SK-N-SH (cell line): Measurements from ENCODE around the gene PDGFRA. TPM values are rescaled to one million over a fixed set of nuclear protein-coding genes. Genes with fewer than 3 reads are reported as not detected.

Experiments
- CTCF ChIA-PET: fragments of 300-600, 350-600 bp; formaldehyde crosslinking; extraction: SDS; loops from one replicate; lab custom pipeline; 2021; lab: Yijun Ruan, JAX
- POLR2A ChIA-PET: fragments of 350-600 bp; sonication (Branson Sonifier 250); formaldehyde crosslinking; extraction: SDS; loops from one replicate; lab custom pipeline; 2020; ENCODE audit warnings: antibody characterized with exemption, inconsistent platforms; lab: Yijun Ruan, JAX
- DNase-seq: peaks from one replicate; pipeline ENCODE4 v3.0.0; 2012
- H2AFZ ChIP-seq: fragments of 200-600 bp; sonication (generic); 2 replicates; pipeline ENCODE4 v1.8.1; 2016; ENCODE audit warnings: antibody characterized with exemption, mild to moderate bottlenecking, low read depth
- H3F3A ChIP-seq: fragments of 200-600 bp; sonication (generic); replicated peaks from 2 replicates; pipeline ENCODE3; 2016; ENCODE audit warnings: antibody characterized with exemption, mild to moderate bottlenecking; ENCODE audit not compliant: insufficient read depth
- H3K27ac ChIP-seq, 2 experiments: fragments of 200-500 bp in 1 of 2; fragments of 200-600 bp in 1 of 2; sonication (Bioruptor generic) in 1 of 2; sonication (generic), shearing (Covaris generic) in 1 of 2; 2 replicates each; pipeline versions ENCODE4 v1.5.1 to v1.6.1; 2014 to 2016; ENCODE audit warnings: low read depth in 2 of 2, inconsistent platforms in 1 of 2, low read length in 1 of 2, mild to moderate bottlenecking in 1 of 2, mixed read lengths in 1 of 2
- H3K27me3 ChIP-seq: fragments of 200-600 bp; sonication (generic), shearing (Covaris generic); 2 replicates; pipeline ENCODE4 v1.6.1; 2016; ENCODE audit warnings: mixed run types; ENCODE audit not compliant: insufficient read depth
- H3K36me3 ChIP-seq, 2 experiments: fragments of 200-500 bp in 1 of 2; fragments of 200-600 bp in 1 of 2; sonication (Bioruptor generic) in 1 of 2; sonication (generic) in 1 of 2; replicated peaks in 1 of 2; 2 replicates each; pipeline versions ENCODE3 to v1.5.1; 2014 to 2016; ENCODE audit warnings: low read length in 1 of 2, mild to moderate bottlenecking in 1 of 2; ENCODE audit not compliant: insufficient read depth in 2 of 2, control insufficient read depth in 1 of 2
- H3K4me1 ChIP-seq, 2 experiments: fragments of 200-500 bp in 1 of 2; fragments of 200-600 bp in 1 of 2; sonication (Bioruptor generic) in 1 of 2; sonication (generic), shearing (Covaris generic) in 1 of 2; 2 replicates each; pipeline versions ENCODE4 v1.5.1 to v1.6.1; 2014 to 2016; ENCODE audit warnings: low read depth in 1 of 2, low read length in 1 of 2, mixed run types in 1 of 2; ENCODE audit not compliant: insufficient read depth in 2 of 2, control insufficient read depth in 1 of 2
- H3K4me2 ChIP-seq: fragments of 200-600 bp; sonication (generic), shearing (Covaris generic); 2 replicates; pipeline ENCODE4 v1.6.1; 2017; ENCODE audit warnings: mixed run types
- H3K4me3 ChIP-seq, 2 experiments: fragments of 200-500 bp in 1 of 2; fragments of 200-600 bp in 1 of 2; sonication (Bioruptor generic) in 1 of 2; sonication (generic), shearing (Covaris generic) in 1 of 2; 2 replicates each; pipeline versions ENCODE4 v1.5.1 to v1.8.1; 2014 to 2016; ENCODE audit warnings: low read depth in 2 of 2, inconsistent platforms in 1 of 2, low read length in 1 of 2, mild to moderate bottlenecking in 1 of 2, mixed read lengths in 1 of 2, moderate library complexity in 1 of 2
- H3K79me2 ChIP-seq: fragments of 200-600 bp; sonication (generic); 2 replicates; pipeline ENCODE4 v1.8.1; 2017; ENCODE audit warnings: mild to moderate bottlenecking; ENCODE audit not compliant: insufficient read depth
- H3K9ac ChIP-seq: fragments of 200-600 bp; sonication (generic); 2 replicates; pipeline ENCODE4 v1.6.1; 2017; ENCODE audit warnings: mixed run types
- H3K9me2 ChIP-seq: fragments of 200-600 bp; sonication (generic); 2 replicates; pipeline ENCODE4 v1.6.1; 2017; ENCODE audit warnings: mixed run types
- H3K9me3 ChIP-seq: fragments of 200-600 bp; sonication (generic); 2 replicates; pipeline ENCODE4 v1.6.1; 2017; ENCODE audit warnings: mixed run types, mild to moderate bottlenecking, moderate library complexity
- H4K20me1 ChIP-seq: fragments of 200-600 bp; sonication (generic); 2 replicates; pipeline ENCODE4 v1.6.1; 2017; ENCODE audit warnings: mild to moderate bottlenecking, mixed run types; ENCODE audit not compliant: insufficient read depth
- ELF1 ChIP-seq: IDR thresholded peaks from 2 replicates; pipeline ENCODE4 v1.4.0; 2012
- FOXM1 ChIP-seq: IDR thresholded peaks from 2 replicates; pipeline ENCODE4 v1.4.0; 2012; ENCODE audit warnings: low read depth, mild to moderate bottlenecking
- MAX ChIP-seq: IDR thresholded peaks from 2 replicates; pipeline ENCODE4 v1.4.0; 2012; ENCODE audit warnings: low read depth
- MEF2A ChIP-seq: IDR thresholded peaks from 2 replicates; pipeline ENCODE4 v1.4.0; 2012; ENCODE audit warnings: low read depth, borderline replicate concordance
- MXI1 ChIP-seq: IDR thresholded peaks from 2 replicates; pipeline ENCODE4 v1.6.1; 2012; ENCODE audit warnings: mild to moderate bottlenecking, low read depth, low read length, improper control_type of control experiment
- POLR2AphosphoS5 ChIP-seq: IDR thresholded peaks from 2 replicates; pipeline ENCODE4 v1.6.1; 2012; ENCODE audit warnings: low read depth, low read length
- RAD21 ChIP-seq: IDR thresholded peaks from 2 replicates; pipeline ENCODE4 v1.6.1; 2012; ENCODE audit warnings: mild to moderate bottlenecking, low read length
- SIN3A ChIP-seq: IDR thresholded peaks from 2 replicates; pipeline ENCODE4 v1.6.1; 2012; ENCODE audit warnings: low read depth, mild to moderate bottlenecking, low read length, moderate library complexity, borderline replicate concordance
- SMC3 ChIP-seq: IDR thresholded peaks from 2 replicates; pipeline ENCODE4 v1.6.1; 2012; ENCODE audit warnings: low read depth, low read length, improper control_type of control experiment
- TCF12 ChIP-seq: IDR thresholded peaks from 2 replicates; pipeline ENCODE4 v1.4.0; 2012
- TEAD4 ChIP-seq: IDR thresholded peaks from 2 replicates; pipeline ENCODE4 v1.4.0; 2012; ENCODE audit warnings: mild to moderate bottlenecking, borderline replicate concordance; ENCODE audit not compliant: insufficient read depth
- USF2 ChIP-seq: fragments of 150-350 bp; IDR thresholded peaks from 2 replicates; pipeline ENCODE4 v1.6.1; 2017; ENCODE audit warnings: antibody characterized with exemption, low read length, low read depth, borderline replicate concordance
- ZBTB33 ChIP-seq: IDR thresholded peaks from 2 replicates; pipeline ENCODE4 v1.4.0; 2012; ENCODE audit warnings: low read depth, borderline replicate concordance
- WGBS: methylation state at CpG from one replicate; pipeline ENCODE4 v1.1.6; 2017; ENCODE audit warnings: low lambda C conversion rate; 5-methylcytosine and 5-hydroxymethylcytosine counted together
- polyA plus RNA-seq, 3 experiments: library from polyadenylated mRNA; depleted of rRNA; stranded (reverse); fragments of >200 nt; gene quantifications; 2 replicates each; pipeline ENCODE4 v1.2.3, GENCODE V29; 2012
- TF ChIP-seq, protein P1 (sequence below): fragments of 200-600 bp; sonication (generic); IDR thresholded peaks from 2 replicates; pipeline ENCODE4 v1.6.1; 2017; ENCODE audit warnings: antibody characterized with exemption, mild to moderate bottlenecking, moderate library complexity
- TF ChIP-seq, protein P2 (sequence below): fragments of 150-350 bp; IDR thresholded peaks from 2 replicates; pipeline ENCODE4 v1.6.1; 2016; ENCODE audit warnings: mild to moderate bottlenecking, low read depth, low read length

Gene PDGFRA
- polyA plus RNA-seq, 1 of the 3 experiments (the other 2 are of a cell fraction), result 25.3 TPM

GRCh38 chr4:54318904-54319303, 89.8 kb downstream of the PDGFRA start:
- Histone ChIP-seq H4K20me1 (no peaks in the 10 kb centered on the region), H3K36me3 (no peaks in the 10 kb centered on the region), H3K9me3 (no peaks in the 10 kb centered on the region), H3K79me2 (no peaks in the 10 kb centered on the region), H3K4me2 (no peak overlapping the region), H3K27me3 (no peaks in the 10 kb centered on the region; the same call in 1 of the 2 replicates), H3K27ac (no peak overlapping the region), H3F3A (no peaks in the 10 kb centered on the region), H3K9ac (no peak overlapping the region), H3K9me2 (no peaks in the 10 kb centered on the region), H2AFZ (no peak overlapping the region), H3K4me1 (peaks cover 0 to 2% of the 10 kb centered on the region in 2 experiments; a peak in 1 of 4 replicates), H3K4me3 (peak overlapping the region in 1 of 2 experiments; percentile 23; a peak in 1 of 4 replicates)
- 44% methylated on average over 5 of the region's 5 CpGs for WGBS
- POLR2A ChIA-PET, result no interaction called here
- CTCF ChIA-PET, result interaction anchor here (0.6 to 3.4 kb wide), 28 partner anchors 9 to 1943 kb away, joined by 3 to 24 read pairs (median 4); no protein-coding TSS in a partner anchor
- TF ChIP-seq, protein P1, sequence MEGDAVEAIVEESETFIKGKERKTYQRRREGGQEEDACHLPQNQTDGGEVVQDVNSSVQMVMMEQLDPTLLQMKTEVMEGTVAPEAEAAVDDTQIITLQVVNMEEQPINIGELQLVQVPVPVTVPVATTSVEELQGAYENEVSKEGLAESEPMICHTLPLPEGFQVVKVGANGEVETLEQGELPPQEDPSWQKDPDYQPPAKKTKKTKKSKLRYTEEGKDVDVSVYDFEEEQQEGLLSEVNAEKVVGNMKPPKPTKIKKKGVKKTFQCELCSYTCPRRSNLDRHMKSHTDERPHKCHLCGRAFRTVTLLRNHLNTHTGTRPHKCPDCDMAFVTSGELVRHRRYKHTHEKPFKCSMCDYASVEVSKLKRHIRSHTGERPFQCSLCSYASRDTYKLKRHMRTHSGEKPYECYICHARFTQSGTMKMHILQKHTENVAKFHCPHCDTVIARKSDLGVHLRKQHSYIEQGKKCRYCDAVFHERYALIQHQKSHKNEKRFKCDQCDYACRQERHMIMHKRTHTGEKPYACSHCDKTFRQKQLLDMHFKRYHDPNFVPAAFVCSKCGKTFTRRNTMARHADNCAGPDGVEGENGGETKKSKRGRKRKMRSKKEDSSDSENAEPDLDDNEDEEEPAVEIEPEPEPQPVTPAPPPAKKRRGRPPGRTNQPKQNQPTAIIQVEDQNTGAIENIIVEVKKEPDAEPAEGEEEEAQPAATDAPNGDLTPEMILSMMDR, result peak; percentile 78
- no peak for TF ChIP-seq ZBTB33
- TF ChIP-seq SIN3A, result no peak
- TF ChIP-seq MAX, result no peak
- TF ChIP-seq SMC3, result peak; percentile 29; the same call in 1 of the 2 replicates
- TF ChIP-seq RAD21, result peak; percentile 65
- no peak for TF ChIP-seq TEAD4
- DNase-seq, result peak; percentile 45

DNA sequence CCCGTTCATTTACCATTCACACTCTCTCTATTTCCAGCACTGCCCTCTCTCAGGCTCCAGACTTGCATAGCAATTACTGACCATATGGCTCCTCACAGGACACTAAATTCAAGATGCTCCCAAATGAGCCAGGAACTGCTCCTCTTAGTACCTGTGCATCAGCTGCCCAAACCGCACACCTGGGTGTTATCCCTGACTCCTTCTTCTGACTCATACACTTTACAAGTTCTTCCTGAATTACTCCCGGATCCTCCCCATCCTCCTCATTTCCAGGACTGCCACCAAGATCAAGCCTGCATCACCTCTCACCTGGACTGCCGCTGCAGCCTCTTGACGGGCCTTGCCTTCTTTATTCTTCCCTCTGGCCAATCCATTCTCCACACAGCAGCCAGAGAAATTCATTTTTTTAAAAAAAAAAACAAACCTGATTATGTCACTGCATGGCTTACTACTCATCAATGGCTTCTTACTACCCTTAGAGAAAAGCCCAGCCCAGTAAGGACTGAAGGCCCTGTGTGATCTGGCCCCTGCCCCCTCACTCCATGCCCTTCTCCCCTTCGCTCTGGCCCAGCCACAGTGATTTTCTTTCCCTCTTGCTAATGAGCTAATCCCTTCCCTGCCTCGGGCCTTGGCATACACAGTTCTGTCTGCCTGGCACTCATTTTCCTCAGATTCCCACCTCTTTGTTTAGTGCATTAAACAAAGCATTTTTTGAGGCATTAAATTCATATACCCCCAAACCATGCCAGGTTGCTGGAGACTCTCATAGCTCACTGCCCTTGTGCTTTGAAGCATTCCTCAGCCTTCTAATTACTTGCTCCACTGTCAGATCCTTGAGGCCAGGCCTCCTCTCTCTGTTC, 92.0 kb downstream of the PDGFRA start:
- Histone ChIP-seq H4K20me1 (no peaks in the 10 kb centered on the region), H3K27me3 (no peaks in the 10 kb centered on the region; the same call in 1 of the 2 replicates), H3K4me1 (peaks cover 0 to 2% of the 10 kb centered on the region in 2 experiments; a peak in 1 of 4 replicates), H2AFZ (no peak overlapping the region), H3K4me3 (no peak overlapping the region), H3K4me2 (no peak overlapping the region), H3F3A (no peaks in the 10 kb centered on the region), H3K79me2 (no peaks in the 10 kb centered on the region), H3K9me3 (no peaks in the 10 kb centered on the region), H3K36me3 (no peaks in the 10 kb centered on the region), H3K9me2 (no peaks in the 10 kb centered on the region), H3K27ac (no peak overlapping the region), H3K9ac (no peak overlapping the region)
- no peak for DNase-seq
- ChIA-PET POLR2A (no interaction called here), CTCF (interaction anchor here (1.0 to 2.9 kb wide), 9 partner anchors 11 to 650 kb away, joined by 3 to 17 read pairs (median 4); no protein-coding TSS in a partner anchor)
- 68% methylated on average over 7 of the region's 7 CpGs for WGBS
- TF ChIP-seq MEF2A, result no peak
- TF ChIP-seq, protein P1, result no peak
- TF ChIP-seq FOXM1, result no peak
- TF ChIP-seq MXI1, result no peak
- TF ChIP-seq, protein P2, sequence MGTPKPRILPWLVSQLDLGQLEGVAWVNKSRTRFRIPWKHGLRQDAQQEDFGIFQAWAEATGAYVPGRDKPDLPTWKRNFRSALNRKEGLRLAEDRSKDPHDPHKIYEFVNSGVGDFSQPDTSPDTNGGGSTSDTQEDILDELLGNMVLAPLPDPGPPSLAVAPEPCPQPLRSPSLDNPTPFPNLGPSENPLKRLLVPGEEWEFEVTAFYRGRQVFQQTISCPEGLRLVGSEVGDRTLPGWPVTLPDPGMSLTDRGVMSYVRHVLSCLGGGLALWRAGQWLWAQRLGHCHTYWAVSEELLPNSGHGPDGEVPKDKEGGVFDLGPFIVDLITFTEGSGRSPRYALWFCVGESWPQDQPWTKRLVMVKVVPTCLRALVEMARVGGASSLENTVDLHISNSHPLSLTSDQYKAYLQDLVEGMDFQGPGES, result no peak
- no peak for TF ChIP-seq SIN3A
- no peak for TF ChIP-seq USF2
- TF ChIP-seq POLR2AphosphoS5, result no peak
- no peak for TF ChIP-seq ELF1
- no peak for TF ChIP-seq TCF12
